Peyer's patch (tissue), 4 donors: ENCODE data around the gene SLC25A21. TPM values are rescaled to one million over a fixed set of nuclear protein-coding genes. Genes with fewer than 3 reads are reported as not detected.

Experiments
- DNase-seq, 3 donors: peaks; one replicate each; pipeline ENCODE4 v3.0.0-alpha.2; 2017 to 2019
- H3K27ac ChIP-seq, 4 donors: fragments of 200-600 bp; sonication (generic); one replicate each; pipeline ENCODE4 v1.5.1; 2016 to 2019
- H3K27me3 ChIP-seq, 2 donors: fragments of 200-600 bp; sonication (generic); one replicate each; pipeline ENCODE4 v1.5.1; 2019
- H3K36me3 ChIP-seq, 3 donors: fragments of 200-600 bp; sonication (generic); one replicate each; pipeline ENCODE4 v1.5.1; 2016 to 2019
- H3K4me1 ChIP-seq, 4 donors: fragments of 200-600 bp; sonication (generic); one replicate each; pipeline ENCODE4 v1.5.1; 2016 to 2019
- H3K4me3 ChIP-seq, 4 donors: fragments of 200-600 bp; sonication (generic); 1 replicate in 3 of 4; 2 replicates in 1 of 4; pipeline ENCODE4 v1.5.1; 2016 to 2019; ENCODE audit warnings: mild to moderate bottlenecking in 1 of 4
- H3K9me3 ChIP-seq, 4 donors: fragments of 200-600 bp; sonication (generic); one replicate each; pipeline ENCODE4 v1.5.1; 2016 to 2019; ENCODE audit warnings: mild to moderate bottlenecking in 1 of 4
- POLR2A ChIP-seq, 2 donors: fragments of 450-650 bp; IDR thresholded peaks; one replicate each; pipeline ENCODE4 v1.5.1; 2017; ENCODE audit warnings: antibody characterized with exemption in 2 of 2, mild to moderate bottlenecking in 2 of 2, moderate library complexity in 2 of 2
- total RNA-seq, 4 donors: library from RNA; depleted of rRNA; stranded (reverse); fragments of >200 nt; gene quantifications; one replicate each; pipeline ENCODE4 v1.1.0, GENCODE V29; 2016
- TF ChIP-seq, protein P1 (sequence below), 6 experiments: fragments of 450-650 bp in 4 of 6; fragments of 200-600 bp in 2 of 6; sonication (generic) in 1 of 6; IDR thresholded peaks; one replicate each; pipeline ENCODE4 v1.5.1; 2017 to 2019; ENCODE audit warnings: antibody characterized with exemption in 6 of 6, mild to moderate bottlenecking in 3 of 6, moderate library complexity in 1 of 6

The SLC25A21 gene
- total RNA-seq, 4 donors from 2014 or later: 0.70 to 1.6 TPM; not detected in 2

DNA sequence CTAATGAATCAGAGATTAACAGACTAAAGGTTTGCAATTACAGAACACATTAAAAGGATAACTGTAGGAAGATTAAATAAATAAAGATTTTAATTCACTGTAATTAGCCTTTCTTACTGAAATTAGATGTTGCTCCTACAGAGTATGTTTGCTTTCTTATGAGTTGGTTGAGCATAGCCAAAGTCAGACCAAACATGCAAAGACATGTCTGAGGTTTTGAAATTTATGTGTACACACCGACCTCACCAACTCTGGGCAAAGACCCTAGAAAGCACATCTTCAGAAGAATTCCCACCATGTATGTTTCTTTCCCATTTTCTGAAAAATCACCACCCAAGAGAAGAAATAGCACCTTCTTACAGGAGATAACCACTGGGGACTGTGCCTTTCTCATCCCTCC, 351.5 kb downstream of the SLC25A21 start:
- H3K4me1 ChIP-seq: no peaks in the 10 kb centered on the region
- H3K36me3 ChIP-seq: no peaks in the 10 kb centered on the region
- TF ChIP-seq, protein P1, sequence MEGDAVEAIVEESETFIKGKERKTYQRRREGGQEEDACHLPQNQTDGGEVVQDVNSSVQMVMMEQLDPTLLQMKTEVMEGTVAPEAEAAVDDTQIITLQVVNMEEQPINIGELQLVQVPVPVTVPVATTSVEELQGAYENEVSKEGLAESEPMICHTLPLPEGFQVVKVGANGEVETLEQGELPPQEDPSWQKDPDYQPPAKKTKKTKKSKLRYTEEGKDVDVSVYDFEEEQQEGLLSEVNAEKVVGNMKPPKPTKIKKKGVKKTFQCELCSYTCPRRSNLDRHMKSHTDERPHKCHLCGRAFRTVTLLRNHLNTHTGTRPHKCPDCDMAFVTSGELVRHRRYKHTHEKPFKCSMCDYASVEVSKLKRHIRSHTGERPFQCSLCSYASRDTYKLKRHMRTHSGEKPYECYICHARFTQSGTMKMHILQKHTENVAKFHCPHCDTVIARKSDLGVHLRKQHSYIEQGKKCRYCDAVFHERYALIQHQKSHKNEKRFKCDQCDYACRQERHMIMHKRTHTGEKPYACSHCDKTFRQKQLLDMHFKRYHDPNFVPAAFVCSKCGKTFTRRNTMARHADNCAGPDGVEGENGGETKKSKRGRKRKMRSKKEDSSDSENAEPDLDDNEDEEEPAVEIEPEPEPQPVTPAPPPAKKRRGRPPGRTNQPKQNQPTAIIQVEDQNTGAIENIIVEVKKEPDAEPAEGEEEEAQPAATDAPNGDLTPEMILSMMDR (IDR thresholded peaks at IDR 0.05): no peak
- TF ChIP-seq POLR2A (IDR thresholded peaks at IDR 0.05): no peak
- no peak for DNase-seq
- H3K27ac ChIP-seq: no peak overlapping the region
- no peak overlapping the region for H3K4me3 ChIP-seq
- H3K27me3 ChIP-seq: no peaks in the 10 kb centered on the region
- no peaks in the 10 kb centered on the region for H3K9me3 ChIP-seq

DNA sequence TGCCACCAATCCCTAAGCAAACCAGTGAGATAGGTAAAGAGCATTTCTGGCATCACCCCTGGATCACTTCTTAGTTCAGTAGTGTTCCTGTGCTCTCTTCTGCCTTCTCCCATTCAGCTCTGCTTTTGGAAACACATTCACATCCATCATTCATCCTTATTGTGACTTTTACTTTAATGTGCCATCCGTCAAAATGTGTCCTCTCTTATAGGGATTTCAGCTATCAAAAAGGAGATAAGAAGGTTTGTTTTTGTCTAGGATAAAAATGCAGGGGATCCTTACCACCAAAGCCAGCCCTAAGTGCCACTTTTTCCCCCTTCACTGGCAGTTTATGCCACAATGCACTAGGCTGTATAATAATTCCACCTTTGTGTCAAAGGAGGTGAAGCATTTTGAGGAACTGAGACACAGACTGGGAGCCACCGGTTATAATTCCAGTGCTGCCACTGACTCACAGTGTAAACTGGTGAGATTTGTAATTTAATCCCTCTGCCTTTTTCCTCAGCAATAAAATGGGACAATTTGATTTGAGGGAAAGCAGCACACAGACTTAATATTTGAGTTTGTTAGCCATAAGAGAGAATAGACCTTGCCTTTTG, 352.2 kb downstream of the SLC25A21 start:
- no peak for TF ChIP-seq POLR2A (IDR thresholded peaks at IDR 0.05)
- TF ChIP-seq, protein P1 (IDR thresholded peaks at IDR 0.05): no peak
- Histone ChIP-seq H3K4me3 (no peak overlapping the region), H3K36me3 (no peaks in the 10 kb centered on the region), H3K9me3 (no peaks in the 10 kb centered on the region), H3K27me3 (no peaks in the 10 kb centered on the region), H3K4me1 (no peaks in the 10 kb centered on the region), H3K27ac (no peak overlapping the region)
- no peak for DNase-seq

DNA sequence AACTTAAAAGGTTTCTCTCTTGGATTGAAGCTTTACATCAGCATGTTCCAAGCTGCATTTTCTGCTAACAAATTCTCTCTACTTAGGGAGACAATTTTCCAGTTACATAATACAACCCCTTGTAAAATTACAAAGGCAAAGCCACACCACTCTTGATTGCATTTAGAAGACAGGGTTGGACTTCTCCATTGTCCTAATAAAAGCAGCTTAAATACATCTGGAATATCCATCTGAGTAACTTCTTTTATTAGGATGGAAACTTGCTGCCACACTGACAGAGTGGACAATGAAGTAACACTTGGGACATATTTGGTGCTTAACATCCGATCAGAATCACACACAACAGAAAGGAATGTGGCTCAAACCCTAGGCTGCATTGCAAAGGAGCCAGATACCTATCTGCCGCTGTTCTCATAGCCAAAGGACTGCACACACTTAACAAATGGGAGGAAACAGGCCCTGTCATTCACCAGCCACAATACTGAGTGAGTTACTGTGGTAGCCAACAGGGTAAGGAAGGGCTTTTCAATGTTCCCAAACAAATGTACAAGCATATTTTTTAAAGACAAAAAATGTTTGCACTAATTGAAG, 353.5 kb downstream of the SLC25A21 start:
- no peak overlapping the region for H3K4me3 ChIP-seq
- no peaks in the 10 kb centered on the region for H3K9me3 ChIP-seq
- no peak overlapping the region for H3K27ac ChIP-seq
- no peaks in the 10 kb centered on the region for H3K36me3 ChIP-seq
- TF ChIP-seq, protein P1 (IDR thresholded peaks at IDR 0.05): no peak
- TF ChIP-seq POLR2A (IDR thresholded peaks at IDR 0.05): no peak
- H3K4me1 ChIP-seq: no peaks in the 10 kb centered on the region
- H3K27me3 ChIP-seq: no peaks in the 10 kb centered on the region
- no peak for DNase-seq

DNA sequence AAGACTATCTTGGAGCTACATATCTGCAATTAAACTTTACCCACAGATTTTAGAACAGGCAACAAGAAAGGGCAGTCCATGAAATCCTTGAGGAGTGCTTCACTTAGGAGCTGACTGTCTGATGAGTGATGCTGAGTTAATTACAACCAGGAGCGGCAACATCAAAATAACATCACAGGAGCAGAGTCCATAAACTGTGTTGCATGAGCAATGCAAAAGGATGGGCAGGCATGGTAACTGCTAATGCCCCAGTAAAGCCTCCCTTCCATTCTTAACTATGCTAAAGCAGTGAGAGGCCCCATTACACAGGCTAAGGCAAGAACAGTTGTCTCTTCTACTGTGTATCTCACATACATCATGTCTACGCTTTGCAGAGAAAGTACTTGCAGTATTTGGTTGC, 354.2 kb downstream of the SLC25A21 start:
- no peaks in the 10 kb centered on the region for H3K4me1 ChIP-seq
- H3K36me3 ChIP-seq: no peaks in the 10 kb centered on the region
- TF ChIP-seq POLR2A (IDR thresholded peaks at IDR 0.05): no peak
- TF ChIP-seq, protein P1 (IDR thresholded peaks at IDR 0.05): no peak
- no peak overlapping the region for H3K27ac ChIP-seq
- H3K4me3 ChIP-seq: no peak overlapping the region
- DNase-seq: no peak
- no peaks in the 10 kb centered on the region for H3K9me3 ChIP-seq
- H3K27me3 ChIP-seq: no peaks in the 10 kb centered on the region

DNA sequence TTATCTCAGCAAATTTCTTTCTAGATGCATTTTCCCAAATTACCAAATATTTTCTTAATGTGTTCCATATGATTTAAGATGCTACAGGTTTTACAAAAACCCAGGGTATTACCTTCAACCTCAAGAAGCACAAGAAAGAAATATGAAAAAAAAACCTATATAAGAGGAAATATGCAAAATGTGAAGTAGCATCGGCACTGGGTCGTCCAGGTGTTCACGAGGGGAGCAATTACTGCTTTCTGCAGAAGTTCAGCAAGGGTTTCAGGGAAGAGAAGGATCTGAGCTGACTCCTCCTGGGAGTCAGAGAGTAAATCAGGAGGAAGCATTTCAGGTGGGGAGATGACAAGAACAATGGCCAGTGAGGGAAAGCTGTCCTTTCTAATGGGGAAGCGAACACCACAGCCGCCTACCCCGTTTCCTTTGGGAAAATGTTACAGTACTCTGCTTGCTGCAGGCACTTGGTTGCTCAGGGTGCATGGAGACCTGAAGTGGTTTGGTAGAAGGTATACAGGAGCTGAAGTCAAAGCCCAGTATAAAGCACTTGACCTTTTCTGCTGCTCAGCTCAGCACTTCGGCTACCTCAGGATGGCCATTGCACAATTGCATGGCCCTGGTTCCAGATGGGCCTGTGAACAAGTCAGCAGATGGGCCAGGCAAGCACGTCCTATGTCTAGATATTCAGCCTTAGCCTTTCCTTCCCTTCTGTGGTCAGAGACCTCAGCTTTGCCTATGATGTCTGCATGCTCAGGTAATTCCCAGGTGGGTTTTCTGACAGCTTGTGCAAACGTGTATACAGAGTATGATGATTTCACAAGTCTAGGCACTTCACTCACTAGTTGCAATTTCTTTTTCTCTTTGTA, 355.1 kb downstream of the SLC25A21 start:
- no peaks in the 10 kb centered on the region for H3K36me3 ChIP-seq
- H3K4me1 ChIP-seq: no peaks in the 10 kb centered on the region
- TF ChIP-seq, protein P1 (IDR thresholded peaks at IDR 0.05): no peak
- TF ChIP-seq POLR2A (IDR thresholded peaks at IDR 0.05): no peak
- no peak overlapping the region for H3K4me3 ChIP-seq
- no peaks in the 10 kb centered on the region for H3K9me3 ChIP-seq
- DNase-seq: no peak
- no peak overlapping the region for H3K27ac ChIP-seq
- H3K27me3 ChIP-seq: no peaks in the 10 kb centered on the region
